Cardiac muscle cell (in vitro differentiated cells and primary cell): Measurements from ENCODE around the gene KIDINS220. TPM values are rescaled to one million over a fixed set of nuclear protein-coding genes. Genes with fewer than 3 reads are reported as not detected.

Experiments
- DNase-seq, 2 donors: peaks; one replicate each; pipeline versions ENCODE4 v3.0.0 to v3.0.0-alpha.2; 2010 to 2017; ENCODE audit warnings: low read depth in 1 of 2, low spot score in 1 of 2
- H3K27ac ChIP-seq: fragments of 200-600 bp; sonication (generic); 2 replicates; pipeline ENCODE4 v1.5.1; 2016
- H3K27me3 ChIP-seq: fragments of 200-600 bp; sonication (generic); 2 replicates; pipeline ENCODE4 v1.6.0; 2016; ENCODE audit warnings: control low read depth
- H3K36me3 ChIP-seq: fragments of 200-600 bp; sonication (generic); 2 replicates; pipeline ENCODE4 v1.5.1; 2016; ENCODE audit warnings: control low read depth
- H3K4me1 ChIP-seq: fragments of 200-600 bp; sonication (generic); 2 replicates; pipeline ENCODE4 v1.8.1; 2017; ENCODE audit warnings: low read depth, mild to moderate bottlenecking, mixed run types
- H3K4me3 ChIP-seq: fragments of 200-600 bp; sonication (generic); 2 replicates; pipeline ENCODE4 v1.5.1; 2016; ENCODE audit warnings: mild to moderate bottlenecking
- H3K9me3 ChIP-seq: fragments of 200-600 bp; sonication (generic); 2 replicates; pipeline ENCODE4 v1.5.1; 2017; ENCODE audit warnings: low read depth, mild to moderate bottlenecking, control low read depth
- CTCF ChIP-seq: IDR thresholded peaks from 2 replicates; pipeline ENCODE4 v1.5.1; 2012; ENCODE audit warnings: low read depth, mild to moderate bottlenecking, low read length
- polyA plus RNA-seq: library from polyadenylated mRNA; unstranded; fragments of >200 nt; fragmentation: Nextera tagmentation; extraction: Ambion mirVana; gene quantifications from 2 replicates; pipeline ENCODE4 v1.2.1, GENCODE V29; 2016
- total RNA-seq: library from RNA; depleted of rRNA; stranded (reverse); fragments of >200 nt; gene quantifications from 2 replicates; pipeline ENCODE4 v1.2.3, GENCODE V29; 2016

Gene KIDINS220
- total and polyA plus RNA-seq, 2 experiments from 2014 or later, result 43.0 to 127 TPM

- Histone ChIP-seq H3K36me3 (no peaks in the 10 kb centered on the region), H3K9me3 (no peaks in the 10 kb centered on the region), H3K27me3 (no peaks in the 10 kb centered on the region), H3K4me1 (no peaks in the 10 kb centered on the region), H3K4me3 (no peak overlapping the region), H3K27ac (no peak overlapping the region)
- DNase-seq, result no peak
- no peak for TF ChIP-seq CTCF
Observed at GRCh38 chr2:8709611-8710010, 127.8 kb downstream of the KIDINS220 start.

- H3K36me3 ChIP-seq, result no peaks in the 10 kb centered on the region
- H3K4me1 ChIP-seq, result no peaks in the 10 kb centered on the region
- H3K27me3 ChIP-seq, result no peaks in the 10 kb centered on the region
- no peak overlapping the region for H3K4me3 ChIP-seq
- H3K27ac ChIP-seq, result no peak overlapping the region
- no peak for TF ChIP-seq CTCF
- DNase-seq, result peak in 1 of 2 donors; percentile 4
- no peaks in the 10 kb centered on the region for H3K9me3 ChIP-seq
Observed at GRCh38 chr2:8704906-8705305, 132.5 kb downstream of the KIDINS220 start.

- H3K27me3 ChIP-seq, result no peaks in the 10 kb centered on the region
- no peak overlapping the region for H3K27ac ChIP-seq
- H3K36me3 ChIP-seq, result no peaks in the 10 kb centered on the region
Observed at GRCh38 chr2:8701681-8702379, 135.6 kb downstream of the KIDINS220 start.

GRCh38 chr2:8699839-8700238 lies 137.6 kb downstream of the KIDINS220 start:
- H3K36me3 ChIP-seq, result no peaks in the 10 kb centered on the region
- H3K27ac ChIP-seq, result no peak overlapping the region
- no peaks in the 10 kb centered on the region for H3K27me3 ChIP-seq
- no peak for TF ChIP-seq CTCF
- H3K4me3 ChIP-seq, result no peak overlapping the region
- DNase-seq, result no peak
- H3K9me3 ChIP-seq, result no peaks in the 10 kb centered on the region
- H3K4me1 ChIP-seq, result no peaks in the 10 kb centered on the region

More at GRCh38 chr2:8701681-8702379, 135.6 kb downstream of the KIDINS220 start:
- TF ChIP-seq CTCF, result no peak
- Histone ChIP-seq H3K4me1 (no peaks in the 10 kb centered on the region), H3K4me3 (no peak overlapping the region), H3K9me3 (no peaks in the 10 kb centered on the region)
- DNase-seq, result no peak

GRCh38 chr2:8697190-8697589 lies 140.2 kb downstream of the KIDINS220 start:
- H3K4me3 ChIP-seq, result no peak overlapping the region
- no peaks in the 10 kb centered on the region for H3K9me3 ChIP-seq
- no peaks in the 10 kb centered on the region for H3K36me3 ChIP-seq
- H3K27me3 ChIP-seq, result no peaks in the 10 kb centered on the region
- TF ChIP-seq CTCF, result no peak
- DNase-seq, result no peak
- no peak overlapping the region for H3K27ac ChIP-seq
- no peaks in the 10 kb centered on the region for H3K4me1 ChIP-seq
